HCT116 (cell line): ENCODE measurements around the gene TEAD1.

Experiments
- ATF3 ChIP-seq: IDR thresholded peaks from 2 replicates; pipeline ENCODE4 v1.6.1; 2012
- CTCF ChIP-seq, 3 experiments: fragments of 200-600 bp in 1 of 3; sonication (generic) in 1 of 3; IDR thresholded peaks in 2 of 3; conservative IDR thresholded peaks in 1 of 3; 2 replicates each; pipeline ENCODE4 v1.5.1; 2012 to 2017; ENCODE audit warnings: low read depth in 2 of 3, low read length in 2 of 3, antibody characterized with exemption in 1 of 3, borderline replicate concordance in 1 of 3, control low read depth in 1 of 3, mild to moderate bottlenecking in 1 of 3, mixed read lengths in 1 of 3, mixed run types in 1 of 3, moderate library complexity in 1 of 3; ENCODE audit not compliant: insufficient read depth in 1 of 3
- EGR1 ChIP-seq: IDR thresholded peaks from 2 replicates; pipeline ENCODE4 v1.6.1; 2012; ENCODE audit warnings: low read depth
- EZH2 ChIP-seq: fragments of 200-600 bp; sonication (generic); IDR thresholded peaks from 2 replicates; pipeline ENCODE4 v1.6.1; 2017; ENCODE audit warnings: antibody characterized with exemption, mixed run types
- EZH2phosphoT487 ChIP-seq: fragments of 200-600 bp; IDR thresholded peaks from 2 replicates; pipeline ENCODE4 v1.6.1; 2018; ENCODE audit warnings: antibody characterized with exemption, borderline replicate concordance
- FOSL1 ChIP-seq: IDR thresholded peaks from 2 replicates; pipeline ENCODE4 v1.6.1; 2012; ENCODE audit warnings: low read depth
- JUND ChIP-seq: IDR thresholded peaks from 2 replicates; pipeline ENCODE4 v1.6.1; 2012
- MAX ChIP-seq: IDR thresholded peaks from 2 replicates; pipeline ENCODE4 v1.6.1; 2012
- POLR2A ChIP-seq: IDR thresholded peaks from 2 replicates; pipeline ENCODE4 v1.7.0; 2011; ENCODE audit warnings: borderline replicate concordance; ENCODE audit not compliant: insufficient read depth, insufficient read length; ENCODE audit errors: extremely low read depth
- POLR2AphosphoS5 ChIP-seq: IDR thresholded peaks from 2 replicates; pipeline ENCODE4 v1.6.1; 2011; ENCODE audit warnings: mild to moderate bottlenecking, low read depth, low read length, moderate library complexity
- REST ChIP-seq: IDR thresholded peaks from 2 replicates; pipeline ENCODE4 v1.6.1; 2012; ENCODE audit warnings: low read depth
- TCF7L2 ChIP-seq: IDR thresholded peaks from 2 replicates; pipeline ENCODE4 v1.7.0; 2011; ENCODE audit warnings: borderline replicate concordance, inconsistent platforms; ENCODE audit not compliant: insufficient read depth, insufficient read length; ENCODE audit errors: extremely low read depth
- YY1 ChIP-seq: IDR thresholded peaks from 2 replicates; pipeline ENCODE4 v1.6.1; 2011; ENCODE audit warnings: low read length, low read depth, moderate library complexity, mild to moderate bottlenecking; ENCODE audit not compliant: insufficient replicate concordance; ENCODE audit errors: extremely low read depth

GRCh38 chr11:12846786-12847615 lies 172.8 kb downstream of the TEAD1 start:
- TF ChIP-seq EZH2phosphoT487 (no peak), CTCF (IDR thresholded peaks at IDR 0.05 in 2 of 3, conservative IDR thresholded peaks at IDR 0.05 in 1 of 3; ENCODE audit: borderline replicate concordance in 1 of 3, insufficient read depth in 1 of 3, low read depth in 2 of 3, low read length in 2 of 3) (no peak), ATF3 (no peak), JUND (no peak), TCF7L2 (no peak), REST (no peak), POLR2AphosphoS5 (no peak), MAX (no peak), EZH2 (no peak), POLR2A (no peak), EGR1 (no peak), YY1 (no peak), FOSL1 (no peak)
